ENCODE results near the gene FLYWCH2. TPM values are rescaled to one million over a fixed set of nuclear protein-coding genes. Genes with fewer than 3 reads are reported as not detected.

FLYWCH2 gene
- total RNA-seq, 1 donor from 2014 or later: 45.9 TPM

DNA sequence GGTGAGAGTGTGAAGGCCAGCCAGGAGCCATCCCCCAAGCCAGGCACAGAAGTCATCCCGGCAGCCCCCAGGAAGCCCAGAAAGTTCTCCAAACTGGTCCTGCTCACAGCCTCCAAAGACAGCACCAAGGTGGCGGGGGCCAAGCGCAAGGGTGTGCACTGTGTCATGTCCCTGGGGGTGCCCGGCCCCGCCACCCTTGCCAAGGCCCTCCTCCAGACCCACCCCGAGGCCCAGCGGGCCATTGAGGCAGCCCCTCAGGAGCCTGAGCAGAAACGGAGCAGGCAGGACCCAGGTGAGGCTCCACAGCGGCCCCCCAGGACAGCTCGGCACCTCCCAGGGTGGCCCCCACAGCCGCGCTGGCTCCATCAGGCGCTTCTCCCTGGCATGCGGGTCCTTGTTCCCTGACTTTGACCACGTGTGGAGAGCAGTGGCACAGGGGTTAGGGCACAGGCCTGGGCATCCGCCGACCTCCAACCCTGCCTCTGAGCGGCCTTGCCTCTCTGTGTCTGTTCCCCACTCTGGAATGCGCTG, 13.5 kb downstream of the FLYWCH2 start:
- TF ChIP-seq, protein P1, sequence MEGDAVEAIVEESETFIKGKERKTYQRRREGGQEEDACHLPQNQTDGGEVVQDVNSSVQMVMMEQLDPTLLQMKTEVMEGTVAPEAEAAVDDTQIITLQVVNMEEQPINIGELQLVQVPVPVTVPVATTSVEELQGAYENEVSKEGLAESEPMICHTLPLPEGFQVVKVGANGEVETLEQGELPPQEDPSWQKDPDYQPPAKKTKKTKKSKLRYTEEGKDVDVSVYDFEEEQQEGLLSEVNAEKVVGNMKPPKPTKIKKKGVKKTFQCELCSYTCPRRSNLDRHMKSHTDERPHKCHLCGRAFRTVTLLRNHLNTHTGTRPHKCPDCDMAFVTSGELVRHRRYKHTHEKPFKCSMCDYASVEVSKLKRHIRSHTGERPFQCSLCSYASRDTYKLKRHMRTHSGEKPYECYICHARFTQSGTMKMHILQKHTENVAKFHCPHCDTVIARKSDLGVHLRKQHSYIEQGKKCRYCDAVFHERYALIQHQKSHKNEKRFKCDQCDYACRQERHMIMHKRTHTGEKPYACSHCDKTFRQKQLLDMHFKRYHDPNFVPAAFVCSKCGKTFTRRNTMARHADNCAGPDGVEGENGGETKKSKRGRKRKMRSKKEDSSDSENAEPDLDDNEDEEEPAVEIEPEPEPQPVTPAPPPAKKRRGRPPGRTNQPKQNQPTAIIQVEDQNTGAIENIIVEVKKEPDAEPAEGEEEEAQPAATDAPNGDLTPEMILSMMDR (conservative IDR thresholded peaks at IDR 0.05): no peak
- no peak for DNase-seq (ENCODE audit: extremely low spot score, unreplicated experiment)
- H3K27ac Mint-ChIP-seq: no peak overlapping the region
- H3K27me3 Mint-ChIP-seq: no peaks in the 10 kb centered on the region
- no peaks in the 10 kb centered on the region for H3K36me3 Mint-ChIP-seq
- no peaks in the 10 kb centered on the region for H3K4me1 Mint-ChIP-seq (ENCODE audit: unreplicated experiment)
- H3K4me3 Mint-ChIP-seq: no peak overlapping the region
- no peaks in the 10 kb centered on the region for H3K9me3 Mint-ChIP-seq

DNA sequence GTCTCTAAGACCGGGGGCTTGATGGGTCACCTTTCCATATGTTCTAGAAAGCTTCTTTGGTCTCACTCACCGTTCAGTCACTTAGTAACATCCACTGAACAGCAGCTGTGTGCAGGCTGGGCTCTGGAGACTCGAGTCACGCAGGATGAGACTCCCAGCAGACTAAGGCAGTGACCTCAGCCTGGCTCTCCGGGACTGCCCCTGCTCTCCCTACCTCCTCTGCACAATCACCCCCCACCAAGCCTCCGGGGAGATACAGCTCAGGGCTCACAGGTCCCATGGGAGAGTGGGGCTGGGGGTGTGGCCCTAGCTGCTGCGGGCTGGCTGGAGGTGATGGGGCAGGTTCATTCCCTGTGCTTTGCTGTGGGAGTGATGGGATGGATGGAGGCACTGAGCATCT, 14.1 kb downstream of the FLYWCH2 start:
- Mint-ChIP-seq H3K27ac (no peak overlapping the region), H3K9me3 (no peaks in the 10 kb centered on the region), H3K36me3 (no peaks in the 10 kb centered on the region), H3K27me3 (no peaks in the 10 kb centered on the region), H3K4me3 (no peak overlapping the region), H3K4me1 (ENCODE audit: unreplicated experiment) (no peaks in the 10 kb centered on the region)
- TF ChIP-seq, protein P1 (conservative IDR thresholded peaks at IDR 0.05): no peak
- no peak for DNase-seq (ENCODE audit: extremely low spot score, unreplicated experiment)

DNA sequence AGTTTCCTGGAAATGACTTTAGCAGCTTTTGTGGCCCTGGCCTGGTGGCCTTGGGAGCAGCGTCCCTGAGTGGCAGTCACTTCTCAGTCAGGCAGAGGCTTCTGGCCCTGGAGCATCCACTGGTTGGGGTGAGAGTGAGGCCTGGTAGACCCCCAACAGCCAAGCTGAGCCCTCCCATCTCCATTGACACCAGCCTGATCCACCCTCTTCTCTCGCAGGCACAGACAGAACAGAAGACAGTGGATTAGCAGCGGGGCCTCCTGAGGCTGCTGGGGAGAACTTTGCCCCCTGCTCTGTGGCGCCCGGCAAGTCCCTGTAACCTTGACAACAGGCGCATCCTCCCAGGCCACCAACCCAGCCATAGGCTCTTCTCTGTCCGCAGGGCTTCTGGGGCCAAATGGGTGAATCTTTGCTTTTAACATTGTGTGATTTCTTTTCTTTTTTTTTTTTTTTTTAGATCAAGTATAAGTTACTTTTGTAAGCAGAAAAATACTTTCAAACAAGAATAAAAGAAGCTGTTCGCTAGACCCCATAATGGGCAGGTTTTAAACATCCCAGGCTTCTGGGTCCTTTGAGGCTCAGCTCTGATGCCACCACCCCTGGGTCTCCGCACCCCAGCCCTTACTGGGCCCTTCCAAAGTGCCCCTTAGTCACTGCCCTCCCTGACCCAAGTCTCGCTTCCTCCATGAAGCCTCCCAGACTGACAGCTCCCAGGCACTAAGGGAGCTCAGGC, 16.0 kb downstream of the FLYWCH2 start:
- Mint-ChIP-seq H3K9me3 (no peaks in the 10 kb centered on the region), H3K36me3 (no peaks in the 10 kb centered on the region), H3K4me3 (no peak overlapping the region), H3K4me1 (ENCODE audit: unreplicated experiment) (peaks cover 4% of the 10 kb centered on the region), H3K27me3 (no peaks in the 10 kb centered on the region), H3K27ac (no peak overlapping the region)
- TF ChIP-seq, protein P1 (conservative IDR thresholded peaks at IDR 0.05): no peak
- DNase-seq (ENCODE audit: extremely low spot score, unreplicated experiment): no peak

DNA sequence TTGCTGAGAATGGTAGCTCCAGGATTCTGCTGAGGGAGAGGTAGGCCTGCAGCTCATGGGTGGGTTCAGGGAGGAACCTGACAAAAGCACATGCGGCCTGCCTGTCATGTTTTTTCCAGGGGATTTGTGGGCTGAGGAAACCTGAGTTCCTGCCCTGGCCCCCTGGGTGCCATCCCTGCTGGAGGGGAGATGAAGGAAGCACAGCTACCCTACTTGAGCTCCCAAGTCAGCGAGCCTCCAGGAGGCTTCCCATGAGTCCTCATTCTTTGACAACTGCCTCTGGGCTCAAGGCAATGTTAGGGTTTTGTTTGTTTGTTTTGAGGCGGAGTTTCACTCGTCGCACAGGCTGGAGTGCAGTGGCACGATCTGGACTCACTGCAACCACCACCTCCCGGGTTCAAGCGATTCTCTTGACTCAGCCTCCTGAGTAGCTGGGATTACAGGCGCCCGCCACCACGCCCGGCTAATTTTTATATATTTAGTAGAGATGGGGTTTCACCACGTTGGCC, 16.6 kb downstream of the FLYWCH2 start:
- H3K4me3 Mint-ChIP-seq: no peak overlapping the region
- no peaks in the 10 kb centered on the region for H3K36me3 Mint-ChIP-seq
- H3K9me3 Mint-ChIP-seq: no peaks in the 10 kb centered on the region
- H3K27me3 Mint-ChIP-seq: no peaks in the 10 kb centered on the region
- TF ChIP-seq, protein P1 (conservative IDR thresholded peaks at IDR 0.05): no peak
- H3K4me1 Mint-ChIP-seq (ENCODE audit: unreplicated experiment): peaks cover 5% of the 10 kb centered on the region
- DNase-seq (ENCODE audit: extremely low spot score, unreplicated experiment): no peak
- no peak overlapping the region for H3K27ac Mint-ChIP-seq

DNA sequence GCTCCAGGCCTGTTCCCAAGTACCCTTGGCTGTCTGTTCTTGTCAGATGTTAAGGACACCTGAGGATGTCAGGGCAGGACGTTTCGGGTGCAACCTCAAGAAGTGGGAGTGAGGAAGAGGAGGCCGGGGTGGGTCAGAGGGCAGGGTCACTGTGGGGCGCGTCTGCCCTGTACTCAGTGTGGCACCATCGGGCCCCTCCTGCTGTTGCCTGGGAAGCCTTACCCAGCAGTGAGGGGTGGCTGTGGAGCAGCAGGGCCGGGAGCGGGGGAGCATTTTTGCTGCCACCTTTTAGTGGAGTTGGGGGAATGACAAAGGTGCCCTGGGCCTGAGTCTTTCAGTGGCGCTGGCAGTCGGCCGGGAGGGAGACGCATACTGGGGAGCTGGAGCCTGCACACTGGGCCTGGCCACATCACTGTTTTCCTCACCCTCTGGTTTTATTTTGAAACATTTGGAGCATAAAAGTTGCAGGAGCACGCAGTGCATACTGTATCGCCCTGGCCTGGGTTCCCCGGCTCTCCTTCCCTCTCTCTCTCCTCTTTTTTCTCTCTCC, 17.6 kb downstream of the FLYWCH2 start:
- peaks cover 5% of the 10 kb centered on the region for H3K4me1 Mint-ChIP-seq (ENCODE audit: unreplicated experiment)
- no peak overlapping the region for H3K27ac Mint-ChIP-seq
- H3K27me3 Mint-ChIP-seq: no peaks in the 10 kb centered on the region

More for the DNA sequence above, 17.6 kb downstream of the FLYWCH2 start:
- Mint-ChIP-seq H3K36me3 (no peaks in the 10 kb centered on the region), H3K9me3 (no peaks in the 10 kb centered on the region), H3K4me3 (no peak overlapping the region)
- TF ChIP-seq, protein P1 (conservative IDR thresholded peaks at IDR 0.05): no peak
- DNase-seq (ENCODE audit: extremely low spot score, unreplicated experiment): no peak
